Stimulated activated CD8-positive, alpha-beta memory T cell treated with anti-CD3 and anti-CD28 coated beads, Interleukin-4, amount 100 ng/mL, for 1 hour (primary cell): Measurements from ENCODE around the gene CCDC88C.
"Not testable (repeated sequence)": the region's sequence is repeated elsewhere in the genome, so short reads cannot be mapped to it uniquely, and the experiment has no call there.

Source experiments
- DNase-seq, 2 donors: peaks; one replicate each; pipeline ENCODE4 v3.0.0-alpha.2; 2020; ENCODE audit warnings: low read depth in 2 of 2, low spot score in 1 of 2

CCDC88C gene, protein sequence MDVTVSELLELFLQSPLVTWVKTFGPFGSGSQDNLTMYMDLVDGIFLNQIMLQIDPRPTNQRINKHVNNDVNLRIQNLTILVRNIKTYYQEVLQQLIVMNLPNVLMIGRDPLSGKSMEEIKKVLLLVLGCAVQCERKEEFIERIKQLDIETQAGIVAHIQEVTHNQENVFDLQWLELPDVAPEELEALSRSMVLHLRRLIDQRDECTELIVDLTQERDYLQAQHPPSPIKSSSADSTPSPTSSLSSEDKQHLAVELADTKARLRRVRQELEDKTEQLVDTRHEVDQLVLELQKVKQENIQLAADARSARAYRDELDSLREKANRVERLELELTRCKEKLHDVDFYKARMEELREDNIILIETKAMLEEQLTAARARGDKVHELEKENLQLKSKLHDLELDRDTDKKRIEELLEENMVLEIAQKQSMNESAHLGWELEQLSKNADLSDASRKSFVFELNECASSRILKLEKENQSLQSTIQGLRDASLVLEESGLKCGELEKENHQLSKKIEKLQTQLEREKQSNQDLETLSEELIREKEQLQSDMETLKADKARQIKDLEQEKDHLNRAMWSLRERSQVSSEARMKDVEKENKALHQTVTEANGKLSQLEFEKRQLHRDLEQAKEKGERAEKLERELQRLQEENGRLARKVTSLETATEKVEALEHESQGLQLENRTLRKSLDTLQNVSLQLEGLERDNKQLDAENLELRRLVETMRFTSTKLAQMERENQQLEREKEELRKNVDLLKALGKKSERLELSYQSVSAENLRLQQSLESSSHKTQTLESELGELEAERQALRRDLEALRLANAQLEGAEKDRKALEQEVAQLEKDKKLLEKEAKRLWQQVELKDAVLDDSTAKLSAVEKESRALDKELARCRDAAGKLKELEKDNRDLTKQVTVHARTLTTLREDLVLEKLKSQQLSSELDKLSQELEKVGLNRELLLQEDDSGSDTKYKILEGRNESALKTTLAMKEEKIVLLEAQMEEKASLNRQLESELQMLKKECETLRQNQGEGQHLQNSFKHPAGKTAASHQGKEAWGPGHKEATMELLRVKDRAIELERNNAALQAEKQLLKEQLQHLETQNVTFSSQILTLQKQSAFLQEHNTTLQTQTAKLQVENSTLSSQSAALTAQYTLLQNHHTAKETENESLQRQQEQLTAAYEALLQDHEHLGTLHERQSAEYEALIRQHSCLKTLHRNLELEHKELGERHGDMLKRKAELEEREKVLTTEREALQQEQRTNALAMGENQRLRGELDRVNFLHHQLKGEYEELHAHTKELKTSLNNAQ (N-terminal part only)

DNA sequence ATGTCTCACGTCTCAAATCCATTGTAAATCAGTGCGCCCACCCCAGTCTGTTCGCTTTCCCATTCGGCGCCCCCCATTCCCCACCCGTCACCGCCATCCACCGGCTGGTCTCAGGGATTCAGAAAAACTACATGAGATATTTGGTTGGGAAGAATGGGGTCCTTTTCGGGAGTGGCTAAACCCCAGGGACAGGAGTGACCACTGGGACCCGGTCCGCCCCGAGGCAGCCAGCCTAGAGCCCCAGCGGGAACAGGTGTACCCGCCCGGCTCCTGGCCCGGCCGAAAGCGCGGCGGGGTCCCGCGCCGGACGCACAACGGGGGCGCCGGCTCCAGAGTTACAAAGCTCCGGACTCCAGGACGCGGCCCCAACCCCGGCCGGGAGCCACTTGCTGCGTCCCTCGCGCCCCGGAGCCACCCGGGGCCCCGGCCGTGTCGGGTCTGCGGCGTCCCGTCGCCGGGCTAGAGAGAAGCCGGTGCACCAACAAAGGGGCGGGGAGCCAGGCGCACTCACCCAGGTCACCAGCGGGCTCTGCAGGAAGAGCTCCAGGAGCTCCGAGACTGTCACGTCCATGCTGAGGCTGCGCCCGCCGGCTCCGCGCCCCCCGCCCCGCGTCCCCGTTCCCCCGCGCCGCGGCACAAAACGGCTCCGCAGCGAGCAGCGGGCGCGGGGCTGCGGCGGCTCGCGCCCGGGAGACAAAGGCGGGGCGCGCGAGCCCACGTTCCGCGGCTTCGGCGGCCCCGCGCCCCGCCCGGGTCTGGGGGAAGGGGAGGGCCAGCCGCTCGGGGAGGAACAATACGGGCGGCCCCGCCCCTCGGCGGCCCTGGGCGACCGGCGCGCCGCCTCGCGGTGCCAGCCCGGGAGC lies at the start of gene CCDC88C:
TSS of gene CCDC88C (minus strand) at position 701 of the 863 bp plus-strand sequence. CDS start at position 571, 130 bp downstream.
- DNase-seq: peak in 1 of 2 donors; percentile 61

DNA sequence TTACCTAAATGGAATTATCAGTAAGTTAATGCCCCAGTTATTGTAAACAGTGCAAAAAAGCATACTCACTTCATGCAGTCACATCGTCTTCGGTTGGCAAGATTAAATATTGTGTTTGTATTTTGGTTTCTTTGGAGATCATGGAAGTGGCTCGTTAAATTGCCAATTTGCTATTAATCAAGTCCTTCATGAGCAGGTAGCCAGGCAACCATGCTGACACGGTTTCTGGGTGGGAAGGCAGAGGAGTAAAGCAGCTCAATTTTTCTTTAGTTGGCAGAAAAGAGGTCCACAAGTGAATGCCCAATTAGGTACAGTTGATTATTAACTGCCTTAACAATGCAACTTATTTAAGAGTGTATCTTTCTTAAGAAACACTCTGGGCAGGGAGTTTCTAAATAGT lies 48.6 kb upstream of the CCDC88C start:
- DNase-seq: no peak

DNA sequence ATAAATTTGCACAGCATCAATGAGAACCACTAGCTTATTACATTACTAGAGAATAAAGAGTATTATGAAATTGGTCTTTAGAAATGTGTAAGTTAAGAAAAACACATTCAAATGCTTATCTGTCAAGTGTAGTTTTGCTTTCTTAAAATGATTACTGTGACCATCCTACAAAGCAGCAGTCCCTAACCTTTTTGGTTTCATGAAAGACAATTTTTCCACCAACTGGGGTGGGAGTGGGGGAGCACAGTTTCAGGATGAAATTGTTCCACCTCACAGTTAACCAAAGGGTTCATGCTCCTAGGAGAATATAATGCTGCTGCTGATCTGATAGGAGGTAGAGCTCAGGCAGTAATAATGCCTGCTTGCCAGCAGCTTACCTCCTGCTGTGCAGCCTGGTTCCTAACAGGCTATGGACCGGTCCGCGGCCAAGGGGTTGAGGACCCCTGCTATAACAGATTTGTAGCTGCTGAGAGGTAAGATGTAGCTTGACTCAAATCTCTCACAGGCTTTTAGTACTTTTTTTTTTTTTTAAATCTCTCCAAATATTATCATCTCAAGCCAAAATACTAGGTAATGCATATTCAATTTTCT lies 47.1 kb upstream of the CCDC88C start:
- DNase-seq: no peak

DNA sequence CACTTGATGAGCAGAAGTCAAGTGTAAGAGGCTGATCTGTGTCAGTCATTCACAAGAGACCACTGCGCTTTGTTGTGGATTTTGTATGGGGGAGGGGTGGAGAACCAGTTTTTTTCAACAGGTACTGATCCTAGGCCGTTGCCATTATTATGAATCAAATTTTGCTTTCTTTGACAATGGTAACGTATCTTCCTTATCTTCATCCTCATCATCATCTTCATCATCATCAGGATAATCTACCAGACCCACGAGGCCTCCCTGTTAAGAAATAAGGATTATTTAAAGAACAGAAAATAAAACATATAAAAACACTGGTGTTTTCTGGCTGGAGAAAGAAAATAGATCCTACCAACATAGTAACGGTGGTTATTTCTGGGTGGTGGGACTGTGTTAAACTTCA lies 41.0 kb upstream of the CCDC88C start:
- no peak for DNase-seq

DNA sequence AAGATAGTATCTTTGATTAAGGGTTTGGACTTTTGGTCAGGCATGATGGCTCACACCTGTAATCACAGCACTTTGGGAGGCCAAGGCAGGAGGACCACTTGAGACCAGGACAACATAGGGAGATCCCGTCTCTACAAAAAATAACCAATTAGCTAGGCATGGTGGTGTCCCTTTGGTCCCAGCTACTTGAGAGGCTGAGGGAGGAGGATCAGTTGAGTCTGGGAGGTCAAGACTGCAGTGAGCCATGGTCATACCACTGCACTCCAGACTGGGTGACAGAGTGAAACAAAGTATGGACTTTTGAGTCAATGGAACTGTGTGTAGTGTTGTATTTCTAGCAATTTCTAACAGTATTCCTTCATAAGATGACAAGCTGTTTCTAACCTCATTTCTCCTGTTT lies 38.7 kb upstream of the CCDC88C start:
- no peak for DNase-seq

DNA sequence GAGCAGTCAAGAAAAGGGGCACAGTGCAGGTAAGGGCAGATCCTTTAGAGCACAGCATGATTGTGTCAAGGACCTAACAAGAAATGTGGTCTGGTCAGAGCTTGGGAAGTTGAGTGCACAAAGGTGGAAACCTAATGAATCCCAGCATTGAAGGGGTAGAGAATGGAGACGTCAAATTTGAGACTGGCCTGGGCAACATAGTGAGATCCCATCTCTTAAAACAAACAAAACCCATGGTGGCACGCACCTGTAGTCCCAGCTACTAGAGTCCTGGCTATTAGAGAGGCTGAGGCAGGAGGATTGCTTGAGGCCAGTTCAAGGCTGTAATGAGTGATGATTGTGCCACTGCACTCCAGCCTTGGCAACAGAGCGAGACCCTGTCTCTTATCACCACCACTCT lies 37.0 kb upstream of the CCDC88C start:
- no peak for DNase-seq

DNA sequence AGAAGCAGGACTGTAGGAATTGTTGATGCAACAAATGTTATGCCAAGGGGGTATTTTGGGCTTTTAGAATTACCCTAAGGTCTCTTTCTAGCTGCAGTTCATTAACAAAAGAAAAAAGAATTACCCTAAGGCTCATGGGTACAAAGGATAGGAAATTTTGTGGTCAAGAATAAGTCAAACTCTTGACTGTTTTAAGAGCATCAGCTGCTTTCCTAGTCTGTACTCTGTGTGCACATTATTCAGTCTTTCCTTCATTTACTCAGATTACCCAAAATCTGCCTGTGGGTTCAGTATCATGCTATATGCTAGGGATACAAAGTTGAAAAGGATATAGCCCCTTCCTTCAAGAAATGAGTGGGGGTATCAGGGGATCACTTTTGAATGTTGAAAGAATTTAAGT lies 36.5 kb upstream of the CCDC88C start:
- no peak for DNase-seq

DNA sequence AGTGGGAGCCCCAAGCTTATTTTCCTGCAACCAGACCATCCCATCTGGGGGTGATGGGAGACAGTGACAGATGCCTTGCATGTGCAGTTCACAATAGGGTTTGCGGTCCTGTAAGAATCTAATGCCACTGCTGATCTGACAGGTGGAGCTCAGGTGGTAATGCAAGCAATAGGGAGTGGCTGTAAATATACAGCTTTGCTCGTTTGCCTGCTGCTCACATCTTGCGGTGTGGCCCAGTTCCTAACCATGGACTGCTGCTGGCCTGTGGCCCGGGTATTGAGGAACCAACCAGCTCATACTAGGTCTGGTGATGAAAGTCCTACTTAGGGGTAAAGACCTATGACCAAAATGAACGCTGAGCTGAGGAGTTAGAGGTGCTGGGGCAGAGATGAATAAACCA lies 36.1 kb upstream of the CCDC88C start:
- DNase-seq: no peak

DNA sequence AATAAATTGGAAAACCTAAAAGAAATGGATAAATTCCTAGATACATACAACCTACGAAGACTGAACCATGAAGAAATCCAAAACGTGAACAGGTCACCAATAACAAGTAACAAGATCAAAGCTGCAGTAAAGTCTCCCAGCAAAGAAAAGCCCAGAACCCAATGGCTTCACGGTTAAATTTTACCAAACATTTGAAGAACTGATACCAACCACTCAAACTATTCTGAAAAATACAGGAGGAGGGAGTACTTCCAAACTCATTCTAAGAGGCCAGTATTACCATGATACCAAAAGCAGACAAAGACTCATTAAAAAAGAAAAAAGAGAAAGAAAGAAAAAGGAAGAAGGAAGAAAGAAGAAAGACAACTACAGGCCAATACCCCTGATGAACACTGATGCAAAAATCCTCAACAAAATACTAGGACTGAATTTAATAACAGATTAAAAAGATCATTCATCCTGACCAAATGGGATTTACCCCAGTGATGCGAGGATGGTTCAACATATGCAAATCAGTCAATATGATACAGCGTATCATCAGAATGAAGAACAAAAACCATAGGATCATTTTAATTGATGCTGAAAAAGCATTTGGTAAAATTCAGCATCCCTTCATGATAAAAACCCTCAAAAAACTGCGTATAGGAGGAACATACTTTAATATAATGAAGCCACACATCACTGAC lies 26.9 kb upstream of the CCDC88C start:
- no peak for DNase-seq

DNA sequence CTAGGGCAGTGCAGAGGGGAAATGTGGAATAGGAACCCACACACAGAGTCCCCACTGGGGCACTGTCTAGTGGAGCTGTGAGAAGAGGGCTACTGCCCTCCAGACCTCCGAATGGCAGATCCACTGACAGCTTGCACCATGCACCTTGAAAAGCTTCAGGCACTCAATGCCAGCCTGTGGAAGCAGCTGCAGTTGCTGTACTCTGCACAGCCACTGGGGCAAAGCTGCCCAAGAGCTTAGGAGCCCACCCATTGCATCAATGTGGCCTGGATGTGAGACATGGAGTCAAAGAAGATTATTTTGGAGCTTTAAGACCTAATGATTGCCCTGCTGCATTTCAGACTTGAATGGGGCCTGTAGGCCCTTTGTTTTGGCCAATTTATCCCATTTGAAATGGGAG lies 21.7 kb upstream of the CCDC88C start:
- DNase-seq: no peak

DNA sequence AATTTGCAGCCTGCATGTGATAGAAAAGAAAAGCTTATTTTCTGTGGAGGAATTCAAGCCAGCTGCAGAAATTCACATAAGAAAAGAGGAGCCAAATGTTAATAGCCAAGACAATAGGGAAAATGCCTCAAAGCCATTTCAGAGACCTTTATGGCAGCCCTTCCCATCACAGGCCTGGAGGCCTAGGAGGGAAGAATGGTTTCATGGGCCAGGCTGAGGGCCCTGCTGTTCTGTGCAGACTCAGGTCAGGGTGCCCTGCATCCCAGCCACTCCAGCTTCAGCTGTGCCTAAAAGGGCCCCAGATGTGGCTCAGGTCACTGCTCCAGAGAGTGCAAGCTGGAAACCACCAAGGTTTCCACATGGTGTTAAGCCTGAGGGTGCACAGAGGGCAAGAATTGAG lies 21.2 kb upstream of the CCDC88C start:
- DNase-seq: no peak

DNA sequence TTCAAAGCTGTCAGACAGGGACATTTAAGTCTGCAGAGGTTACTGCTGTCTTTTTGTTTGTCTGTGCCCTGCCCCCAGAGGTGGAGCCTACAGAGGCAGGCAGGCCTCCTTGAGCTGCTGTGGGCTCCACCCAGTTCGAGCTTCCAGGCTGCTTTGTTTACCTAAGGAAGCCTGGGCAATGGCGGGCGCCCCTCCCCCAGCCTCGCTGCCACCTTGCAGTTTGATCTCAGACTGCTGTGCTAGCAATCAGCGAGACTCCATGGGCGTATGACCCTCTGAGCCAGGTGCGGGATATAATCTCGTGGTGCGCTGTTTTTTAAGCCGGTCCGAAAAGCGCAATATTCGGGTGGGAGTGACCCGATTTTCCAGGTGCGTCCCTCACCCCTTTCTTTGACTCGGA lies 18.6 kb upstream of the CCDC88C start:
- DNase-seq: not testable (repeated sequence)

DNA sequence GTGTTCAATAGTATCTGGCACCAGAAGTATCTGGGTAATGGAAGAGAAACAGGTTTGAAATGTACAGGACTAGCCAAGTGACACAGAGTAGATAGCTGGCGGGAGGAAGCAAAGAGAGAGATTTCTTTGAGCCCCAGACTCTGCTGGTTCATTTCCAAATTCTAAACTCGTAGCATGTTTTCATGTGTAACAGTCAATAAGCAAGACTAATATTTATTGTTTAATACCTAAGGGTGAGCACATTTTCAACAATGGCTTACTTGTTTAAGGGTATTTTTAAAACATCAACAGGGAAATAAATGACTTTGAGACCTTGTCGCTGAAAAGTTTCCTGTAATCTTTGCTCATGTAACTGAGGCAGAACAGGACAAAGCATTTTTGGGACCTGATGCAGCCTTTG lies 11.8 kb upstream of the CCDC88C start:
- DNase-seq: no peak

DNA sequence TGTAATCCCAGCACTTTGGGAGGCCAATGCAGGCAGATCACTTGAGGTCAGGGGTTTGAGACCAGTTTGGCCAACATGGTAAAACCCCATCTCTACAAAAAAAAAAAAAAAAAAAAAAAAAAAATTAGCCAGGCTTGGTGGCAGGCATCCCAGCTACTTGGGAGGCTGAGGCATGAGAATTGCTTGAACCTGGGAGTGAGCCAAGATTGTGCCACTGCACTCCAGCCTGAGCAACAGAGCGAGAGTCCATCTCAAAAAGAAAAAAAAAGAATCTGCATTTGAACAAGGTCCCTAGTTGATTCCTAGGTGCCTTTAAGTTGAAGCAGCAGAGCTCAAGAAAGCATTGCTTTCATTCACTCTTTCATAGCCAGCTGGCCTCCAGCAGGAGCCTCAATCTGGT lies 11.3 kb upstream of the CCDC88C start:
- DNase-seq: not testable (repeated sequence)

DNA sequence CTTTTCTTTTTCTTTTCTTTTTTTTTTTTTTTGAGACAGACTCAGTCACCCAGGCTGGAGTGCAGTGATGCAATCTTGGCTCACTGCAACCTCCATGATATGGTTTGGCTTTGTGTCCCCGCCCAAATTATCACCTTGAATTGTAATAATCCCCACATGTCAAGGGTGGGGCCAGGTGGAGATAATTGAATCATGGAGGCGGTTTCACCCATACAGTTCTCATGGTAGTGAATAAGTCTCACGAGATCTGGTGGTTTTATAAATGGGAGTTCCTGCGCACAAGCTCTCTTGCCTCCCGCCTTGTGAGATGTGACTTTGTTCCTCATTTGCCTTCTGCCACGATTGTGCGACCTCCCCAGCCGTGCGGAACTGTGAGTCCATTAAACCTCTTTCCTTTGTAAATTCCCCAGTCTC lies 7.9 kb upstream of the CCDC88C start:
- not testable (repeated sequence) for DNase-seq

DNA sequence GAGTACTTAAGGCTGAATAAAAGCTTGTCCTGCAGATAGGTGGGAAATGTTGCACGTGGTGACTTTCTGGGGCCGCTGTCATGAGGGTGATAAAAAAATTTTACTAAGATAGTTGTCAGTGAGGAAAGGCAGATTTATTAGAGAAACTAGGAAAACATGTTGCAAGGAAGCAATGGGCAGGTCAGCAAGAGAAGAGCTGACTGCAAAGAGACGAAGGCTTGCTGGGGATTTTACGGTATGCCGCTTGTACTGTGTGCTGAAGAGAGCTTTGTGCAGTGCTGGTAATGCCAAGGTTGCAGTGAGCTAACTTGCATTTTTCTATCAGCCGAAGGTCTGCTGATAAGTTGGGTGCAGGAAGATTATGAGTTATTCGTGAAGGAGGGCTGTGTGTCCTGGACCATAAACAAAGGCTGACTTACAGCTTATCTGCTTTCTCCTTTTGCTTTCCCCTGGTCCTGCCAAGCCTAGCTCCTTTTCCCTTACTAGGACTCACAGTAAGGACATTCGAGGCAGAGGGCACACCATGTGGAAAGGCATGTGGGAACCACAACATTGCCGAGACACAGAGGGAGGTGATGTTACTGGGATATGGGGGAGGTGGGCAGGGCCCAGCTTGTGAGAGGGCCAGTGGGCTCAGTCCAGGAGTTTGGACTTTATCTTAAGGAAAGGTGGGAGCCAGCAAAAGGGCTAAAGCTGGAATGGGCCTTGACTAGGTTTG lies 7.4 kb upstream of the CCDC88C start:
- no peak for DNase-seq

DNA sequence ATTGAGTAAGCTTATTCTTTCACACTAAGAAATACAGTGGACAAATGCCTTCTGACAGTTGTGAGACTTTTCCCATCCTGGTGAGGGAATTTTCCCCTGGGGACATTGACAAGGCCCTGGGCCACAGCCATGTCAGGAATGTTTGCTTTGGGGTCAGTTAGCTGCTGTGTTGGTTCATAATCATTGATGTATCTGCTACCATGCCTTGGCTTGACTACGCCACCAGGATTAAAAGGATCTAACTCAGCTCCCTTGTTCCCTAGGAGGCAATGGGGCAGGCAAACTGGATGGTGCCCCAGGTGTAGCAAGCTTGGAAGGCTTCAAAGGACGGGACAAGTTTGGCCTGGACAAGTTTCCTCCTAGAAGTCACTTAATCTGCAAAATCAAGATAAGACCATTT lies 3.1 kb upstream of the CCDC88C start:
- no peak for DNase-seq

DNA sequence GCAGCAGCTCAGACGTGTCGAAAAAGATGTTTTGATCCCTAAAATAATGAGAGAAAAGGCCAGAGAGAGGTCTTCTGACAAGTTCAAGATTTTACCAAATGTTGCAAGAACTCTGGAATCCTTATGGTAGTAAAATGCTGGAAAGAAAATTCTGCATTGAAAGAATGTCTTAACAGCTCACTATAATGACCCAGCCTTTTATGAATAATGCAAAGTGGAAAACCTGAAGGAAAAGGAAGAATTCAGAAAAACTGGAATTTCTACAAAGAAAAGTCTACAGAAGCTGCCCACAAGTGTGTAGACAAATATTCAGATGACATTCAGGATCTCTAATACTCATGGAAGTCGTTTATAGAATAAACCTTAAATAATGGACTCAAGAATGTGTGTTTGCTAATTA lies 1.8 kb upstream of the CCDC88C start:
- DNase-seq: no peak

DNA sequence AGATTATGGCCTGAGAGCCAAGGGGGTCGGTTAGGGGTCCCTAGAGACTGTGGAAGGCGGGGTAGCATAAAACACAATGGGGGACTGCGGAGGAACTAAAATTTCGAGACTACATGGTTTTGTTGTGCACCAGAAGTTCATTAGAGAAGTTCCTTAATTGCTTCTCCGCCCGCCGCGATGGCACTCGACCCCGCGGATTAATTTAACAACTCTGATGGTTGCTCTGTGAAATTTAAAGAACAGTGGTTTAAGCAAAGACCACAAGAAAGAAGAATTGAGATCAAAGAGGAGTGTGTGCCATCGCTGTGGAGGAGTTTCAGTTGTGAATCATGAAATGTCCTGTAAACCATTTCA lies 1.4 kb upstream of the CCDC88C start:
- DNase-seq: no peak
